CD4-positive, alpha-beta T cell treated with Interleukin-17A for 4 hours (primary cell): Measurements from ENCODE around the gene CTXND1.
"Not testable (repeated sequence)": the region's sequence is repeated elsewhere in the genome, so short reads cannot be mapped to it uniquely, and the experiment has no call there.

Experiments used
- DNase-seq: peaks from one replicate; pipeline ENCODE4 v3.0.0-alpha.2; 2020; ENCODE audit warnings: mixed read lengths

The CTXND1 gene

GRCh38 chr15:80252121-80252518 lies at the start of gene CTXND1:
Gene CTXND1 (minus strand): TSS chr15:80252213. CDS start chr15:80201949, 50,264 bp downstream.
- DNase-seq, result no peak

- no peak for DNase-seq
Observed at GRCh38 chr15:80301472-80301871, 49.5 kb upstream of the CTXND1 start.

- not testable (repeated sequence) for DNase-seq
Observed at GRCh38 chr15:80295777-80296176, 43.8 kb upstream of the CTXND1 start.

GRCh38 chr15:80292079-80292478 lies 40.1 kb upstream of the CTXND1 start:
- DNase-seq, result no peak

DNA sequence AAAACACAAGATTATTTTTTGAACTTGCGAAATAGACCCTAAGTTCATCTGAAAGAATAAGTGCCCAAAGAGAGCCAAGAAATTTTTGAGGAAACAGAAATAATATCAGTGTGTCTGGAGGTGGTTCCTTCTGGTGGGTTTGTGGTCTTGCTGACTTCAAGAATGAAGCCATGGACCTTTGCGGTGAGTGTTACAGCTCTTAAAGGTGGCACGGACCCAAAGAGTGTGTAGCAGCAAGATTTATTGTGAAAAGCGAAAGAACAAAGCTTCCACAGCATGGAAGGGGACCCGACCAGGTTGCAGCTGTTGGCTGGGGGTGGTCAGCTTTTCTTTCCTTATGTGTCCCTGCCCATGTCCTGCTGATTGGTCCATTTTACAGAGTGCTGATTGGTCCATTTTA lies 38.9 kb upstream of the CTXND1 start:
- DNase-seq, result not testable (repeated sequence)

DNA sequence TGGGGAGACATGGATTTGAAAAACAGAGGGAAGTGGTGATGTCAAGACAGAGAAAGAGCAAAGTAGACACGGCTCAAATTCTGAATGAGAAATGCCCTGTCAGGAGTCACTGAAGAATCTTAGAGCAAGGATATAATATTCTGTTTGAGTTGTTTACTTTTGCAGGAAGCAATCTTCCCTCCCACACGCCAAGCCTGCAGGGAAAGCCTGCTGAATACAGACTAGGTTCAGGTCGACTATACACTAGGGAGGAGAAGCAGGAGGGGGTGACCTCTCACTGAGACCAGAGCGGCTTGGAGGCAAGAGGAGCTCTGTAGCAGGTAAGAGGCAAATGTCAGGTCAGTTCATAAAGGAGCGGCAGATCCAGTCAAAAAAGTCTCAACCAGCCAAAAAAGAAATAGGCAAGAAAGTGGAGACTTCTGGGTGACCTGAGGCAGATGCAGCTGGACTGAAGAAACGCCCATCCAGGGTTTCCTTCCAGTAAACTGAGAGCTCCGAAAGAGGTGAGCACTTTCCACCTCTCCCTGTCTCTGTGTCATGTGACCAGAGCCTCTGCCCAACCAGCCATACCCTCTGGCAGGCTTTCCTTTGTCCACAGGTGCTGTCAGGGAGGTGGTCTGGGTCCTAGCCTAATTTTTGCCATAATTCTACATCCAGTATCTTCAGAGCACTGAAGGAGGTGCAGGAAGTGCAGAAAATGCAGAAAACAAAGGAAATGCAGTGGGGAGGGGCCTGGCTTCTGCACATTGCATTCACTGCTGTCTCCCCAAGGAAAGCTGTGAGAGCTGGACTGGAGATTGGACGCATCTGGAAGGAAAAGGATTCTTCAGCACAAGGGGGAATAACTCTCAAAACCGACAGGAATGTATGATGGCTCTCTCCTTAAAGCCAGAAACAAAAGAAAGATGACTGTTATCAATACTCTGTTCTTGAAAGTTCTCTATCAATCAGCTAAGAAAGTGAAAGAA lies 37.8 kb upstream of the CTXND1 start:
- no peak for DNase-seq

GRCh38 chr15:80288131-80288530 lies 36.1 kb upstream of the CTXND1 start:
- no peak for DNase-seq

- no peak for DNase-seq
Observed at GRCh38 chr15:80286055-80286454, 34.0 kb upstream of the CTXND1 start.

GRCh38 chr15:80285379-80285778 lies 33.4 kb upstream of the CTXND1 start:
- no peak for DNase-seq

GRCh38 chr15:80283531-80283930 lies 31.5 kb upstream of the CTXND1 start:
- DNase-seq, result no peak

DNA sequence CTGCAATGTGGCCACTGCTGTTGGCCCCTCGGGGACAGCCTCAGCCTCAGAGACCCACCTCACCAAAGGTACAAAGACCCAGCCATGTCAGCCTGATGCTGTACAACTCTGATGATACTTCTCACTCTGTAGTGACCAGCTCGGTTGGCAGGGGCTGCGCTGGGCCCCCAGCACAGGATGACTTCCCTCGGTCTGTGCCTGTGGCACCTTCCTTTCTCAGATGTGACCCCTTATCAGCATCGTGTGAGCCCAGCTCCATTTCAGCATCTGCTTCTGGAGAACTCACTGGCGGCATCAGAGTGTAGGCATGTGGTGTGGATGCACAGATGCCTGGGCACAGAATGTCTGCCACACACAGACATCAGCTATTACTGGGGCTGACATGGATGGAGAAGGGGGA lies 25.1 kb upstream of the CTXND1 start:
- no peak for DNase-seq

DNA sequence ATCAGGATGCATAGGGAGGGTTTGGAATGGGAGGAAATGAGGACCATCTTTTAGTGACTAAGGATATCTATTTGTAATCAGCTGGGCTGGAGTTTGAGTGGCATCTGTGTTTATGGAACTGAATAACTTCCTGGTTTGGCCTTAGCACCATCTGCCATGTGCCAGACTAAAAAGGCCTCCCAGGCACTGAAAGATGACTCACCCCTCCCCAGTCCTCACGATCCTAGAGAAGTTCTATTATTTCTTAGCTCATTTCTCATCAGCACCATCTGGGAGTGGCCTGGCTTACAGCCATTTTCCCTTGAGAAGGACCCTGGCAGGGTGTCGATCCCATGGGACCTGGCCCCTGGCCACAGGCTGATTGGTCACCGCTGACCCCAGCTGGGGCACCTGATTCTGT lies 23.9 kb upstream of the CTXND1 start:
- DNase-seq, result no peak

DNA sequence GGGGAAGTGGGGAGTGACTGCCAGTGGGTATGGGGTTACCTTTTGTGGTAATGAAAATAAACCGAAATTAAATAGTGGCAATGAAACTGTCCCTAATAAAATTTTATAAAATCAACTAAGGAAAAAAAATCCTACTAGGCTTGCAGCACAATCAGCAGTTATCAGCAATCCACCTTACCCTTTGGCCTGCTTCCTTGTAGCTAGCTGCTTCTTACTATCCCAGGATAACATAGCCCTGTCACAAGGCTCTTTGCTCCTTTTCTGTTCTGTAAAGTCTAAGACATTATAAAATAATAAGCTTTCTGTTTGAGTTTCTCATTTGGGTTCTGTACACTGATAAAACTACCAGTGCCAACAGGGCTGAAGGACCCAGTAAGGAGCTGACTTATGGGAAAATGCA lies 23.0 kb upstream of the CTXND1 start:
- no peak for DNase-seq

DNA sequence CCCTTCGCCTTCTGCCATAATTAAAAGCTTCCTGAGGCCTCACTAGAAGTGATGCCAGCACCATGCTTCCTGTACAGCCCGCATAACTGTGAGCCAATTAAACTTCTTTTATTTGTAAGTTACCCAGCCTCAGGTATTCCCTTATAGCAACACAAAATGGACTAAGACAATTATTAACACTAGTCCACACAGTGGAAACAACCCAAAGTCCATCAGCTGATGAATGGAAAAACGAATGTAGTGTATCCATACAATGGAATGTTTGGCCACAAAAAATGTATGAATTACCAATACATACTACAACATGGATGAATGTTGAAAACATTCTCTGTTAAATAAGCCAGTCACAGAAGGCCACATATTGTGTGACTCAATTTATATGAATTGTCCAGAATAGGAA lies 22.5 kb upstream of the CTXND1 start:
- no peak for DNase-seq

- no peak for DNase-seq
Observed at GRCh38 chr15:80272987-80273386, 21.0 kb upstream of the CTXND1 start.

- DNase-seq, result no peak
Observed at GRCh38 chr15:80270472-80270871, 18.5 kb upstream of the CTXND1 start.

GRCh38 chr15:80268101-80268500 lies 16.1 kb upstream of the CTXND1 start:
- no peak for DNase-seq

DNA sequence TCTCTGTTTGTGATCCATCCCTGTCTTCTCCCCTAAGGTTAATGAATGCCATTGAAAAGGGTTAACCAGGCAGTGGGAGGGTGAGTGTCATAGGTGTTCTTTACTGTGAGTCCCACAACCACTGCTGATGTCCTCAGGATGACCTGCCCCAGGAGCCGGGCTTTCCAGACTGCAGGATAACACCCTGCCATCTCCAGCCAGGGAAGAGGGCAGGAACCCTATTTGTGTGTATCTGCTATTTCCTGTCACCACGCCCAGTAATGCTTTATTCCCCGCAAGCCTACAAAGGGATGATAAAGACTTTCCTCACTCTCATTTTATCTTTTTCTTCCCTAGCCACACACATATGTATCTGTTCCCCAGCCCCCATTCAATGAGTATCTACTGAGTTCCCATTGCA lies 15.6 kb upstream of the CTXND1 start:
- no peak for DNase-seq

DNA sequence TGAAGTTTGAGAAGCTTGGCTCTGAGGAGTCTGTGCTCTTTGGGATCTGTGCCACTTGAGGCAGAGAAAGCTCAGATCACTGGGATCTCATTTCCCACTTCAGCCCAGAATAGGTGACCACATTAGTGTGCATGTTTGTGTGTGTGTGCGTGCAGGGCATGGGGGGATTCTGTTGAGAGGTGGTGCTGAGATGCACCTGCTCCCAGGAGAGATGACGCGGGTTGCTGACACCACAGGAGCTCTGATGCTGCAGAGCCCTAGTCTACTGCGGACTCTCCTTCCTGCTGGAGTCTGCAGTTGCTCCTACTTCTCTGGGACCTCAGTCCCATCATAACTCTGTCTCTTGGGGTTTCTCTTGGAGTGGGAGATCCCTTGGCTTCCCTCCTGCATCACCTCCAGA lies 14.7 kb upstream of the CTXND1 start:
- no peak for DNase-seq

DNA sequence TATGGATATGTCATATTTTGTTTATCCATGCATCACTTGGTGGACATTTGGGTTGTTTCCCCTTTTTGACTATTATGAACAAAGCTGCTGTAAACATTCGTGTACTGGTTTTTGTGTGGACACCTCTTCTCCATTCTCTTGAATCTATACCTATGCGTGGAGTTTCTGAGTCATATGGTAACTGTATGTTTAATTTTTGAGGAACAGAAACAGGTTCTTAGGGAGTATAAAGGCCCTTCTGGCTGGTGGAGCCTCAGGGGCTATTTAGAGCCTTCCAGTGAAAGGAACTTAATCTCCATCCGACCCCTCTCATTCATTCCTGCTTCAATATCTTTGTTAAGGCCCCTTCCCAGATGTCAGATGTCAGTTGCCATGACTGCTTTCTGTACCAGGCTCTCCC lies 14.1 kb upstream of the CTXND1 start:
- DNase-seq, result no peak

DNA sequence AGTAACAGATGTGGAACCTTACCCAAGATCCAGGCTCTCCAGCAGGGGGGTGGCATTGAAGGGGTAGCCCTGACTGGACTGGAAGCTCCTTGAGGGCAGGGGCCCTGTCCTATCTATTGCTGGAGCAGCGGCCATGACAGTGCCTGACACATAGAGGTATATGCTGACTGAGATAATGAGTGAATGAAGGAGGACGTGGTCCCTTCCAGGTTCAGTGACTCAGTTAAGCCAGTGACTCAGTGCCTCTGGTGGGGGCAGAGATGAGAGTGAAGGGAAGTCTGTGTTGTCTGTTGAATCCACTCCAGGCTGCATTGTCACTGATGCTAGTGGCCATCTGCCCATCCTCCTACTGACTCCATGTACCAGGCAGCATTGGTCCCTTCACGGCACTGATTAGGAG lies 13.0 kb upstream of the CTXND1 start:
- DNase-seq, result no peak

- DNase-seq, result no peak
Observed at GRCh38 chr15:80264031-80264430, 12.0 kb upstream of the CTXND1 start.

DNA sequence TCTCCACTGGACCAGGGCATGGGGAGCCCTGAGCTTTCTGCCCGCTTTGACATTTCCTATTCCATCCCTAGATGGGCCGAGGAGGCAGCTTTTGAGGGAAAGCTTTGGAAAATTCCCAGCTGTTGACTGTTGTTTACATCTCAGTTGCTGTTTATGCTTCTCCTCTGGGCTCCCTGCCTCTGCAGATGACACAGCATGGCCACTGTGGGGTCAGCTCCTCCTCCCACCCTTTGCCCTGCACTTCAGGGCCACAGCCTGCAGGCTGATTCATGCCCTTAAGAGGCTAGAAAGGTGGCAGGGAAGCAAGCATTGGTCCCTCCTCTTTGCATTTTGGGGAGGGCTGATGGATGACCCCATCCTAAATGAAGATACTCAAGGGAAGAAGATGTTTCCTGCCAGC lies 8.5 kb upstream of the CTXND1 start:
- DNase-seq, result no peak

DNA sequence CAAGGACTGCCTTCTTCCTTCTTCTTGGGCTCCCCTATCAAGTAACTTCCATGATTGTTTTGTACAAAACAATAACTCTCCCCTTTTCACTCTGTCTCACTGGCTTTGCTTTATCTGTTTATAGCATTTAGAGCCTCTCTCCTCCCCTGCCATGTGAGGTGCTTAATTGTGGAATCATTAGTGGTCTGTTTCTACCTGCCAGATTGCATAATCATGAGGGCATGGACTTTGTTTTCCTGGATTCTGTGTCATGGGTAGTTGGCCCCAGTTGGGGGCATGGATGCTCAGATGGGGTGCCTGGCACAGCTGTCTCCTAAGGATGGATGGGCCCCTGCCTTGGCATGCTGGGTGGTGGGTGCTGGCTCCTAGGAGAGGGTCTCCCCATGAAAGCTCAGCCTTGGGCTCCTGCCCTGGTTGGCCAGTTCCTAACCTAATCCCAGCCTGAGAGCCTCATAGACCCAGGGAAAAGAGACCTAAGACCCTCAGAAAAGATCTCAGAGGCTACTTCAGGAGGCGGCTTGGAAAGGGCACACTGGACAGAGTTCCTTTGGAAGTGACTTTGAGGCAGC lies 8.0 kb upstream of the CTXND1 start:
- DNase-seq, result no peak
